SH-SY5Y (cell line): ENCODE data around the gene CST3.

ENCODE experiments used
- GATA2 ChIP-seq: IDR thresholded peaks from 2 replicates; pipeline ENCODE4 v1.6.1; 2011; ENCODE audit warnings: mild to moderate bottlenecking, low read depth, low read length
- GATA3 ChIP-seq: IDR thresholded peaks from 2 replicates; pipeline ENCODE4 v1.6.1; 2011; ENCODE audit warnings: low read depth, mild to moderate bottlenecking, low read length, moderate library complexity

- TF ChIP-seq GATA2, result no peak
- no peak for TF ChIP-seq GATA3
Observed at GRCh38 chr20:23640018-23640601, 2.4 kb upstream of the CST3 start.
